Fibroblast of the aortic adventitia (primary cell): ENCODE measurements around the gene OR6B1. TPM values are rescaled to one million over a fixed set of nuclear protein-coding genes. Genes with fewer than 3 reads are reported as not detected.

ENCODE experiments used
- DNase-seq: peaks from one replicate; pipeline ENCODE4 v3.0.0-alpha.2; 2010; ENCODE audit warnings: low read depth
- H3K4me3 ChIP-seq: 2 replicates; pipeline ENCODE4 v1.5.1; 2011; ENCODE audit warnings: low read depth, mild to moderate bottlenecking, control low read depth, low read length, moderate library complexity
- total RNA-seq: library from RNA; depleted of rRNA; stranded (reverse); fragments of >200 nt; gene quantifications from 2 replicates; pipeline ENCODE4 v1.2.3, GENCODE V29; 2012; ENCODE audit warnings: low replicate concordance
- TF ChIP-seq, protein P1 (sequence below): IDR thresholded peaks from 2 replicates; pipeline ENCODE4 v1.5.1; 2011; ENCODE audit warnings: mild to moderate bottlenecking, low read length, control low read depth, inconsistent platforms; ENCODE audit not compliant: insufficient read depth

Gene OR6B1
- total RNA-seq, 1 donor = not detected

DNA sequence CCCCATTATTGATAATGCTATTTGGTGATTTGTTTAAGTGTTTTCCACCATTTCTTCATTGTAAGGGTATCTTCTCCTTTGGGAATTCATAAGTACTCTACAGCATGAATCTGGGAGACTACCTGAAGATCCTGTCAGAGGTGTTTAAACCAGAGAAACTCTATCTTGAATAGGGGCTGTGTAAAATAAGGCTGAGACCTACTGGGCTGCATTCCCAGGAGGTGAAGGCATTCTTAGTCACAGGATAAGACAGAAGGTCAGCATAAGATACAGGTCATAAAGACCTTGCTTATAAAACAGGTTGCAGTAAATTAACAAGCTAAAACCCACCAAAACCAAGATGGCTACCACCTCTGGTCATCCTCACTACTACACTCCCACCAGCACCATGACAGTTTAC is 35.3 kb downstream of the OR6B1 start:
- H3K4me3 ChIP-seq = no peak overlapping the region
- no peak for DNase-seq
- TF ChIP-seq, protein P1, sequence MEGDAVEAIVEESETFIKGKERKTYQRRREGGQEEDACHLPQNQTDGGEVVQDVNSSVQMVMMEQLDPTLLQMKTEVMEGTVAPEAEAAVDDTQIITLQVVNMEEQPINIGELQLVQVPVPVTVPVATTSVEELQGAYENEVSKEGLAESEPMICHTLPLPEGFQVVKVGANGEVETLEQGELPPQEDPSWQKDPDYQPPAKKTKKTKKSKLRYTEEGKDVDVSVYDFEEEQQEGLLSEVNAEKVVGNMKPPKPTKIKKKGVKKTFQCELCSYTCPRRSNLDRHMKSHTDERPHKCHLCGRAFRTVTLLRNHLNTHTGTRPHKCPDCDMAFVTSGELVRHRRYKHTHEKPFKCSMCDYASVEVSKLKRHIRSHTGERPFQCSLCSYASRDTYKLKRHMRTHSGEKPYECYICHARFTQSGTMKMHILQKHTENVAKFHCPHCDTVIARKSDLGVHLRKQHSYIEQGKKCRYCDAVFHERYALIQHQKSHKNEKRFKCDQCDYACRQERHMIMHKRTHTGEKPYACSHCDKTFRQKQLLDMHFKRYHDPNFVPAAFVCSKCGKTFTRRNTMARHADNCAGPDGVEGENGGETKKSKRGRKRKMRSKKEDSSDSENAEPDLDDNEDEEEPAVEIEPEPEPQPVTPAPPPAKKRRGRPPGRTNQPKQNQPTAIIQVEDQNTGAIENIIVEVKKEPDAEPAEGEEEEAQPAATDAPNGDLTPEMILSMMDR = no peak

DNA sequence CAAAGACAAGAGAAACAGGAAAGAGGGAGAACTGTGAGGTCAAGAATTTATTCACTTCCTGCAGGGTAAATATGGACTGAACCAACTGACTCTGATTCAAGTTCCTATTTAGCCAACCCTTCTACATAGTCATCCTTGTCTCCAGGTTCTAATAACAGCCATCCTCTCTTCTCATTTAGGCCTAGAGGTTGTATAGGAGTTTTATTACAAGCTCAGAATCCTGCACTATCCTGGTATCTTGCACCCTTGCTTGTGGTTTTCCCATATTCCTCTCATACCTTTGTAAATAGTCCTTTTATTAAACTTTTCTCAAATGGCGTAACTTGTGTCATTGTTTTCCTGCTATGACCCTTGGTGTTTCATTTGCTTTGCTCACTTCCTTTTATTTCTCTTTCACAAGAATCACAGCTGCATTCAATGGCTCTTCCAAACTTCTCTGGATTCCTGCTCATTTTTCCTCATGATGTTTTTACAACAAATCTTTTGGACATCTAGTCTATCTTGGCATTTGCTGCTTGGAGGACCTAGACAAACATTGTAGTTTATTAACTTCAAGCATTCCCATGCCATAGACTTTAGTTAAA is 36.3 kb downstream of the OR6B1 start:
- H3K4me3 ChIP-seq = no peak overlapping the region
- DNase-seq = no peak
- TF ChIP-seq, protein P1 = no peak

DNA sequence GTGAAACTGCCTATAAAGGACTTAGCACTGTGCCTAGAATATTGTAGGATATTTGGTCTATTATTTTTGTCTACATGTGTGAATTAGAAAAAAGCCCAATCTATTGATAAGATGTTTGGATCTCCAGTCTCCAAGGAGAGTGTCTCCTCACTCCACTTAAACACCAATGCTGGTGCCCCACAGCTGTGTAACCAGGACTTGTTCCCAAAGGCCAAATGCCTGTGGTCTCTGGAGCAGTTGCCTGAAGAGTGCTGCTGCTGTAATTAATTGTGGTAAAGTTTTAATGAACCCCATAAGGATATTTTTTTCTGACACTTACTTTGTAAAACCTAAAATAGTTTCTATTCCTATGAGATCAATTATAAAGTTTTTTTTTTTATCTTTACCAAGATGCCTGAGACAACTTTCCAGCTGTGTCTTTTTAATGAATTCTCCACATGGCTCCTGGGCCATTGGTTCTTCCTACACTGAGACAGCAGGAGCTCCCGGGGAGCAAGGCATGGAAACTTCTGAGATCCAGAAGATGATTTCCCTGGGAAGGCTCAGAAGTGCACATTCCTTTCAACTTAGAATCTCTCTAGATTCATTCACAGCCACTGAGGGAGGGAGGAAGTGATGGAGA is 37.4 kb downstream of the OR6B1 start:
- H3K4me3 ChIP-seq = no peak overlapping the region
- DNase-seq = no peak
- TF ChIP-seq, protein P1 = no peak

DNA sequence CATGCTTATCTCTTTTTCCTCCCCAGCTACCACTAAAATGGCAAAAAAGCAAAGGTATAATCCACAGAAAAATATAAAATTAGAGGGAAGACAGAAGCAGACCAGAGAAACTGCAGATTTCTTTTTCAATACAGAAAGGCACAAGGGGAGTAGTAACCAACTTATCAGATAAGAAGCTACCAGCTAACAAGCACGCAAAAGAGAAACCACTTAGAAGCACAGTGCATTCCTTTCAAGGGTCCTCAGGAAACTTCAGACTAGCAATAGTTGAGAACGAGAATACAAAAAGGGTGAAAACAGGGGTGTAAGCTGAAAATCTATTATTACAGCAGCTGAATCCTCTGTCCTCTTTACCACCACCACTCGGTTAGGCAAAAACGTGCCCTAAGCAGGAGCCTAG is 38.8 kb downstream of the OR6B1 start:
- no peak for DNase-seq
- H3K4me3 ChIP-seq = no peak overlapping the region
- TF ChIP-seq, protein P1 = no peak

DNA sequence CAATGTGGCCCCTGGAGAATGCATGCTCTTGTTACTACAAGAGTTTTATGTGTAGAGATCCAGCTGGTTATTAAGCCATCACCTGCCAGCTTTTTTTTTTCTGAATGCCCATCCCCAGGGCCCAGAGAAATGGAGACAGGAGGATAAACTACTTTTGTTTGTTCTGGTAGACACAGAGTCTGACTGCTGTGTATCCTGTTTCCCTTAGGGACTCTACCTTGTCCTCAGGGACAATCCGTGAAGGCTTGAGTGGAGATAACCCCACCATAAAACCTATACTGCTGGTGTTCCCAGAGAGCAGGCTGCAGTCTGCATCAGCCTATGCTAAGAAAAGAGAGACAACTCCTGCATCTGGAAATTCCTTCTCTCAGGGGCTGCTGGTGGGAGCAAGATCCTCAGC is 48.5 kb downstream of the OR6B1 start, which contains the start of gene OR2A5:
Gene OR2A5 (plus strand): TSS at position 301 of the 400 bp plus-strand sequence. CDS start 1,454 bp downstream, outside the sequence.
- TF ChIP-seq, protein P1 = no peak
- no peak within 1 kb of the TSS for H3K4me3 ChIP-seq
- no peak for DNase-seq

DNA sequence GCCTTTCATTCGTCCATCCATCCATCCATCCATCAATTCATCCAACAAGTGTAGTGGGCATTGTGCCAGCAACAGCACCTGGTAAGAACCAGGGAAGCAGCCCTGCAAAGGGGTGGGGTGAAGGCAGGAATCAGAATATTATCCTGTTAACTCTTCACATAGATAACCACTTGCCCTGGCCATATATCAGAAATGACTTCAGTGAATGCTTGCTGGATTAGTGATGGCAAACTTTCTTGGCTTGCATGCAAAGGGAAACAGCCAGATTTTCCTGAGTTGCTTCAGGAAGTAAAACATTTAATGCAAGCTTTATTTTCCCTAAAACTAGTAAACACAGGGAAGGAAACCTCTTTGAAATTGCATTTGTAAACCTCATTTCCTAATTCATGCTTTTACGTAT is 49.4 kb downstream of the OR6B1 start:
- no peak overlapping the region for H3K4me3 ChIP-seq
- no peak for DNase-seq
- TF ChIP-seq, protein P1 = no peak
